Measurements from ENCODE around the gene CSTPP1.

- TF ChIP-seq CTCF (IDR thresholded peaks at IDR 0.05 in 4 of 5, conservative IDR thresholded peaks at IDR 0.05 in 1 of 5) (no peak), POLR2A (IDR thresholded peaks at IDR 0.05) (no peak)
These were observed 19.3 kb upstream of the CSTPP1 start for GRCh38 chr11:46917109-46917761.

All from gastrocnemius medialis (tissue), 4 donors.